BE2C (cell line): Measurements from ENCODE around the gene TENM4.

Experiments
- DNase-seq: peaks from one replicate; pipeline ENCODE4 v3.0.0-alpha.2; 2020
- H3K27me3 ChIP-seq: fragments of 250-450 bp; sonication (Bioruptor Pico); 2 replicates; pipeline ENCODE4 v1.5.1; 2020; ENCODE audit warnings: mild to moderate bottlenecking
- H3K36me3 ChIP-seq: fragments of 250-450 bp; sonication (Bioruptor Pico); 2 replicates; pipeline ENCODE4 v1.5.1; 2020; ENCODE audit warnings: mild to moderate bottlenecking
- H3K4me1 ChIP-seq: fragments of 250-450 bp; sonication (Bioruptor Pico); 2 replicates; pipeline ENCODE4 v1.5.1; 2020
- H3K4me3 ChIP-seq: 2 replicates; pipeline ENCODE4 v1.5.1; 2011; ENCODE audit warnings: low read depth, low read length
- H3K9me3 ChIP-seq: fragments of 250-450 bp; sonication (Bioruptor Pico); 2 replicates; pipeline ENCODE4 v1.5.1; 2020
- TF ChIP-seq, protein P1 (sequence below): IDR thresholded peaks from 2 replicates; pipeline ENCODE4 v1.5.1; 2012; ENCODE audit warnings: mild to moderate bottlenecking, low read depth, low read length

TENM4 gene

DNA sequence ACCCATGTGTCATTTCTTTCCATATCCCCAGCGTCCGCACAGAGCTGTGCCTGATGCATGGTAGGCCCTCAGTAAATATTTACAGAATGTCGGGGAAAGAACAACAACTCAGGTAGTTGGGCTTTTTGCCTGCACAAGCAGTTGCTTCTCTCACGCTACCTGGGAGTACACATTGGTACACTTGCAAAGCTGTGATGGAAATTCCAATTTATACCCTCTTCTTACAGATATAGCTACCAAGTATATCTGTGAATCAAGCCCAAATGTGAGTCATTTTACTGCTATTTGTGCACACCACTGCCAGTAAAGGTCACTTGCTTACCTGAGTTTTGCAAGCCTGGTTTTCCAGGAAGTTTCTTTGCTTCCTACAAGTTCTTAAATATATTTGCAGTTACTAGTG, 533.2 kb downstream of the TENM4 start:
- Histone ChIP-seq H3K4me1 (peaks cover 20% of the 10 kb centered on the region), H3K27me3 (no peaks in the 10 kb centered on the region), H3K9me3 (no peaks in the 10 kb centered on the region), H3K36me3 (peaks cover 14% of the 10 kb centered on the region), H3K4me3 (no peak overlapping the region)
- DNase-seq: no peak
- TF ChIP-seq, protein P1, sequence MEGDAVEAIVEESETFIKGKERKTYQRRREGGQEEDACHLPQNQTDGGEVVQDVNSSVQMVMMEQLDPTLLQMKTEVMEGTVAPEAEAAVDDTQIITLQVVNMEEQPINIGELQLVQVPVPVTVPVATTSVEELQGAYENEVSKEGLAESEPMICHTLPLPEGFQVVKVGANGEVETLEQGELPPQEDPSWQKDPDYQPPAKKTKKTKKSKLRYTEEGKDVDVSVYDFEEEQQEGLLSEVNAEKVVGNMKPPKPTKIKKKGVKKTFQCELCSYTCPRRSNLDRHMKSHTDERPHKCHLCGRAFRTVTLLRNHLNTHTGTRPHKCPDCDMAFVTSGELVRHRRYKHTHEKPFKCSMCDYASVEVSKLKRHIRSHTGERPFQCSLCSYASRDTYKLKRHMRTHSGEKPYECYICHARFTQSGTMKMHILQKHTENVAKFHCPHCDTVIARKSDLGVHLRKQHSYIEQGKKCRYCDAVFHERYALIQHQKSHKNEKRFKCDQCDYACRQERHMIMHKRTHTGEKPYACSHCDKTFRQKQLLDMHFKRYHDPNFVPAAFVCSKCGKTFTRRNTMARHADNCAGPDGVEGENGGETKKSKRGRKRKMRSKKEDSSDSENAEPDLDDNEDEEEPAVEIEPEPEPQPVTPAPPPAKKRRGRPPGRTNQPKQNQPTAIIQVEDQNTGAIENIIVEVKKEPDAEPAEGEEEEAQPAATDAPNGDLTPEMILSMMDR: no peak

DNA sequence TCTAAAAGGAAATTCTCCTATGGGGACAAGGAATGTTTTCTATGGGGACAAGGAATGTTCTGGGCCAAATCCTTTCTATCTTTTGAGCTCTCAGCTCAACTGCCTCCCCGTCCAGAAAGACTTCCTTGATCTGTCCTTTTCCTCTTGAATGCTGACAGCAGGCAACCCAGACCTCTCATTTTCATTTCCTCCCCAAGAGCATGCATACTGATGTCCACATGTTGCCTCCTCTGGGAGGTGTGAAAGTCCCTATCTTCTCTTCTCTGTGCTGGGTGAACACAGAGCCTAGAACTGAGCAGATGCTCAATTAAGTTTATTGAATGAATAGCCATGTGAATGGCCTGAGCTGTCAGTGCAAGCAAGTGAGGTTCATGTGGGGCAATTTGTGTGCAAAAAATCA, 534.3 kb downstream of the TENM4 start:
- Histone ChIP-seq H3K9me3 (no peaks in the 10 kb centered on the region), H3K36me3 (peaks cover 19% of the 10 kb centered on the region), H3K4me3 (no peak overlapping the region), H3K27me3 (no peaks in the 10 kb centered on the region), H3K4me1 (peaks cover 17% of the 10 kb centered on the region)
- TF ChIP-seq, protein P1: no peak
- no peak for DNase-seq

DNA sequence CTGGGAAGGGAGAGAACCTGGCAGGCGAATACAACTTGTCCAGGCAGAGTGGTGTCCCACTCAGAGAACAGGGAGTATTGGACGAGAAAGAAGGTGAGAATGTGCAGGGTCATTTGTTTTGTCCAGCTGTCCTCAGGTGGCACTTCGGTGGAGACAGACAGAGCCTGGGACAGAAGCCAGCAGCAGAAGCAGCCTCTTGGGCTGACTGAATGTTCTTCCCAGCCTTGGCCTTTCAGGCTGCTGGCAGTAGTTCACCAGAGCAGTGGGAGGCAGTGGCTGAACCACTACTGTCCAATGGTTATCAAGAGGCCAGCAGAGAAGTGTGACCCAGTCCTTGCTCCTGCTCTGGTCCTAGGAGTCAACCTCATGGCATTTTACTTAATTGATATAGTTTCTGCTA, 535.1 kb downstream of the TENM4 start:
- peaks cover 23% of the 10 kb centered on the region for H3K36me3 ChIP-seq
- TF ChIP-seq, protein P1: no peak
- no peaks in the 10 kb centered on the region for H3K9me3 ChIP-seq
- no peak for DNase-seq
- no peaks in the 10 kb centered on the region for H3K27me3 ChIP-seq
- H3K4me3 ChIP-seq: no peak overlapping the region
- H3K4me1 ChIP-seq: peaks cover 8% of the 10 kb centered on the region

DNA sequence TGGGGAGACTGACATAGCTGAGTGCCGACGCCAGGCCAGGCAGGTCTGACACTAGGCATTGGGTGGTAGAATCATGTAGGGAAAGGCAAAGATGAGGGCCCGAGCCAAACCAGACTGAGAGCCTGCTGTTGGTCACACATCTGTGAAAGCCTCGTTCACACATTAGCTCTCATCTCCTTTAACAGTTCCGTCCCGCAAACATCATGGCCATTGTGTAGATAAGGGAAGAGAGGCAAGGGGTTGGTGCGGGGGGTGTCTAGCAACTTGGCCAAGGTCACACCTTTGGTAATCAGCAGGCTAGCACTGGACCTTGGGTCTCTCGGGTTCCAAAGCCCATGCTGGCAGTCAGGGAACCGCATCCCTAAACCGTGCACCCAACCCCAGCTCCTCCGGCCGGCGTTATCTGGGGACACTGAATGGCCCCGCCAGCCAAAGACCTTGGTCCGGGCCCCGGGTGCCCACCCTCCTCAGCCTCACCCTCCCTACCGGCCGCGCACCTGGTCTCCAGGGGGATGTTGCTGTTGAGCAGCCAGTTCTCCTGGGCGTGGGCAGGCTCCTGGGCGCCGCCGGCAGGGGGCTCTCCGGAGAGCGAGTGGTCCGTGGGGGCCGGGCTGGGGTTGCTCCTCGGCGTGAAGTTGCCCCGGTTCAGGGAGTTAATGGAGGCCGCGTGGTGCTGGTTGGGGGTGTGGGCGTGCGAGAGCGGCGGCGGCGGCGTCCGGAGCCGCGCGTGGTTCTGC, 537.9 kb downstream of the TENM4 start:
- no peaks in the 10 kb centered on the region for H3K27me3 ChIP-seq
- no peak overlapping the region for H3K4me3 ChIP-seq
- no peak for DNase-seq
- H3K9me3 ChIP-seq: no peaks in the 10 kb centered on the region
- H3K4me1 ChIP-seq: no peaks in the 10 kb centered on the region
- H3K36me3 ChIP-seq: peaks cover 34% of the 10 kb centered on the region
- TF ChIP-seq, protein P1: no peak

DNA sequence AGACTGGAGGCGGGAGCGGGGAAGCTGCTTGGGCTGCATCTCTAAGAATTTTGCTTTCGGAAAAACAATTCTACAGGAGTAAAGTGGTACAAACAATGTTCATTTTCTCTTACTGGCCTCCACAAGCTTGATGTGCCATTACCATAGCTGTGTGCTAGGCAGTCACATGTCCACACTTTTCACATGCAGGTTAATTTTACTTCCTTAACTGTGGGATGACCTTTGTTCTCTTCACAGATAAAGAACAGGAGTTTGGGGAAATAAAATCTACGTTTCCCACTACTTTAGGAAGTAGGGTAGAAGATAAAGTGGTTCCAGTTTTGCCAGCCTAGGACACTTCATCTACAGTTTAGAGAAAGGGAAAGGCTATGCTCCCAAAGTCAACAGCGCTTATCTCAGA, 539.0 kb downstream of the TENM4 start:
- H3K36me3 ChIP-seq: peaks cover 39% of the 10 kb centered on the region
- H3K9me3 ChIP-seq: no peaks in the 10 kb centered on the region
- no peaks in the 10 kb centered on the region for H3K4me1 ChIP-seq
- H3K27me3 ChIP-seq: no peaks in the 10 kb centered on the region
- DNase-seq: no peak
- TF ChIP-seq, protein P1: no peak
- no peak overlapping the region for H3K4me3 ChIP-seq

DNA sequence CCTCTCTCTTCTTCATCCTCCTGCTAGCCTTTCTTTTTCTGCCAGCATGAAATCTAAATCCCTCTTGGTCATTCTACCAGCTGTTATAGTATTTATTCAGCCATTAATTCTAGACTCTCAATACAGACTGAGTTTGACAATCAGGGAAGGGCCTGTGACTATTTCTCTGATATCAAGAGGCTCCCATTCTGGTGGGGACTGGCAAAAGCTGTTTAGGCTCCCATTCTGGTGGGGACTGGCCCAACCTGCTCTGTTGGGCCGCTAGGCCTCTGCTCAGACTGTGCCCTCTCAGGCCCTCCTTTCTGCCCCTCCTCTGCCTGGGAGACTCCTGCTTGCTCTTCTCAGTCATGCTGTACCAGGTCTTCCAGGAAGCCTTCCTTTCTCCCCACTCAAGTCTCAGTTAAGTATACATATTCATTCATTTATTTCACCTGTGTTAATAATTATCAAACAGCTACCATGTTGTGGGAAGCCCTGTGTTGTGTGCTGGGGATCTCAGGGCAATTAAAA, 542.5 kb downstream of the TENM4 start:
- DNase-seq: no peak
- peaks cover 8% of the 10 kb centered on the region; the same call in 1 of the 2 replicates for H3K4me1 ChIP-seq
- TF ChIP-seq, protein P1: no peak

More for the DNA sequence above, 542.5 kb downstream of the TENM4 start:
- peaks cover 38% of the 10 kb centered on the region for H3K36me3 ChIP-seq
- H3K9me3 ChIP-seq: no peaks in the 10 kb centered on the region
- no peak overlapping the region for H3K4me3 ChIP-seq
- H3K27me3 ChIP-seq: no peaks in the 10 kb centered on the region
